GM10266 (cell line): ENCODE data around the gene FUT1.
"Not testable (repeated sequence)": the region's sequence is repeated elsewhere in the genome, so short reads cannot be mapped to it uniquely, and the experiment has no call there.

Experiments
- DNase-seq: peaks from one replicate; pipeline ENCODE4 v3.0.0; 2012; ENCODE audit errors: extremely low spot score
- CTCF ChIP-seq: IDR thresholded peaks from 2 replicates; pipeline ENCODE4 v1.5.1; 2012; ENCODE audit warnings: mild to moderate bottlenecking, low read depth; ENCODE audit not compliant: control insufficient read depth, insufficient read depth; ENCODE audit errors: missing control alignments

The FUT1 gene

GRCh38 chr19:48777720-48778119 lies 25.3 kb upstream of the FUT1 start:
- no peak for DNase-seq
- TF ChIP-seq CTCF = no peak

- DNase-seq = no peak
- TF ChIP-seq CTCF = no peak
Observed at GRCh38 chr19:48777139-48777538, 24.7 kb upstream of the FUT1 start.

- TF ChIP-seq CTCF = no peak
- DNase-seq = no peak
Observed at GRCh38 chr19:48772503-48772953, 20.1 kb upstream of the FUT1 start.

GRCh38 chr19:48770734-48771472 lies 18.5 kb upstream of the FUT1 start:
- DNase-seq = no peak
- no peak for TF ChIP-seq CTCF

GRCh38 chr19:48770266-48770665 lies 17.8 kb upstream of the FUT1 start:
- no peak for TF ChIP-seq CTCF
- no peak for DNase-seq

- TF ChIP-seq CTCF = no peak
- no peak for DNase-seq
Observed at GRCh38 chr19:48768994-48769713, 16.7 kb upstream of the FUT1 start.

GRCh38 chr19:48768171-48768753 lies 15.8 kb upstream of the FUT1 start:
- not testable (repeated sequence) for DNase-seq

GRCh38 chr19:48765816-48766215 lies 13.4 kb upstream of the FUT1 start:
- not testable (repeated sequence) for DNase-seq
